HG02943 (cell line): ENCODE data around the gene TIAM2.
"Not testable (repeated sequence)": the region's sequence is repeated elsewhere in the genome, so short reads cannot be mapped to it uniquely, and the experiment has no call there.

Source experiments
- ATAC-seq: cut with Tn5 transposase; IDR thresholded peaks from one replicate; pipeline ENCODE4 v1.9.1; 2021; ENCODE audit warnings: mild to moderate bottlenecking, low read depth, moderate library complexity; ENCODE audit not compliant: unreplicated experiment

Gene TIAM2

GRCh38 chr6:155154158-155154830 is 159.2 kb downstream of the TIAM2 start:
- no peak for ATAC-seq

GRCh38 chr6:155155787-155156447 is 160.8 kb downstream of the TIAM2 start:
- ATAC-seq: no peak

DNA sequence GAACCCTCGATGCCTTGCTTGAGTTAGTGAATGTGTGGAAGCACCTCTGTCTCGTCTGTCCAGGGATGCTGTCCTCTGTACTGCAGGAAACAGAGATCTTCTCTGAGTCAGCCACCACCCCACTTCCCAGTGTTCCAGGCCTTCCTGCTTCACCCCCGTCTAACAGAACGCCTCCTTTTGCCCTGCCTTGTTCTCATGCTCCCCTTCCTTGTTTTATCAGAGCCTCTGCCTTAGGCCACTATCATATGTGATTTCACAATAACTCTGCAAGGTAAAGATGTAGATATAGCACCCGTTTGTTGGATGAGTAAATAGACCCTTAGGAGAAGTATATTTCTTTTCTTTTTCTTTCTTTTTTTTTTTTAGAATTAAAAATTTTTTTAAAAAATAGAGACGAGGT is 162.0 kb downstream of the TIAM2 start:
- ATAC-seq: no peak

- no peak for ATAC-seq
Observed at GRCh38 chr6:155158030-155158843, 163.1 kb downstream of the TIAM2 start.

GRCh38 chr6:155162682-155163081 is 167.6 kb downstream of the TIAM2 start:
- ATAC-seq: no peak

DNA sequence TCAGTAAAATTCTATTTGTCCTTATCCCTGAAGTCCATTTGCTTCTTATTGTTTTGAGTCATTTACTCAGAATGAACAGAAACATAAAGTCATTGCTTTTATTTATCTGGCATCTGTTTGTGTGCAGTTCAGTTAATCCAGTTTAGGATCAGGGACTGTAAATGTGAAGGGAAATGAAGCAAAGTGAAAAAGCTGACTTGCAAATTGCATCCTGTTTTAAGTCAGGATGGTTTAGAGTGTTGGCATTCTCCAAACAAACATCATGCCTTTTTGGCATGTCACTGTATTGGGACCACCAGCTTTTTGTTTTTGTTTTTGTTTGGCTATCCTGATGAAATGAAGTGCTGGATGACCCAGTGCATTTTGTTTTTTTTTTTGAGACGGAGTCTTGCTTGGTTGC is 168.5 kb downstream of the TIAM2 start:
- ATAC-seq: no peak

- ATAC-seq: no peak
Observed at GRCh38 chr6:155165029-155165710, 170.1 kb downstream of the TIAM2 start.

DNA sequence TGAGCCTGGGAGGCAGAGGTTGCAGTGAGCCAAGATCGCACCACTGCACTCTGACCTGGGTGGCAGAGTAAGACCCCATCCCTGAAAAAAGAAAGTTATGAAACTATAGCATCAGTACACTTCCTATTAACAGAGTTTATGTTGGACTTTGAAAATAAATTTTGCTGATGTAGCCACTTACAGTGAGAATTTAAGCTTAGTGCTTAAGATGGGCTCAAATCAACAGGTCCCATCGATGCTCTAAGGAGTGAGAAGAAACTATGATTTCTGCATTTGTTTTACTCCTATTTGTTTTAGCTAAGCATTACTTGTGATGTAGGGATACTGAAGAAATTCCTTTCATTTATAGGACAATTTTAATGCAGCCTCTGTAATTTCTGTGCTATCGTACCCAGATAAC is 175.4 kb downstream of the TIAM2 start:
- ATAC-seq: no peak

GRCh38 chr6:155171109-155171746 is 176.1 kb downstream of the TIAM2 start:
- ATAC-seq: peak; percentile 54

DNA sequence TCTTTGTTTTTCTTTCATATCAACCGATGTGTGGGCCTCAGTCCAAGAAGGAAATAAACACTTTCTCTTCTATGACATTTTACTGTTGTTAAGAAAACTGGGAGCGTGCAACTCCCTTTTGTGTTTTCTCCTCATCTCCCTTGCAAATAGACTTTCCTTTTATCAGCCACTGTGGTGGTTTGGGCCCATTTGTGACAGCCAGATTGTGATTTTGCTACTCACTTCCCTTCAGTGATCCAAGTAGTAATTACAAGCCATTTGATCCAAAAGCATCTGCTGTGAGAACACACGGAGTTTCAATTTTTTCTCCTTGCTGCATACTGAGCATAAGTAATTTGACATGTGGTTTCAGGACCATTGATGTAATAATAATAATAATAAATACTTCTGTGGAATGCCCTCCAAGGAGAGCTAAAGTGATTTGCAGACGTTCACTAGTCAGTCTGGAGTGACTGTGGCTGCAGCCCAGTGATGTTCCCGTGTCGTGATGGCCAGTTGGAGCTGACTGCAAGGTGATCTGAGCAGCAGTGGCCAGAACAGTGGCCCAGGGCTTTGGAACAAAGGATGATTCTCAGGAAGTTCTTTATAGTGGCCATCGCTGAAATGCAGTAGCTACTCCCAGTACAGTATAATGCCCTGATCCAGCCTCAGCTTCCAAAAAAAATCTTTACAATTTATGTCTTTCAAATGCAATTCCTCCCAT is 176.8 kb downstream of the TIAM2 start:
- ATAC-seq: no peak

- ATAC-seq: no peak
Observed at GRCh38 chr6:155173488-155173887, 178.4 kb downstream of the TIAM2 start.

GRCh38 chr6:155174576-155175211 is 179.6 kb downstream of the TIAM2 start:
- ATAC-seq: peak; percentile 61

- ATAC-seq: no peak
Observed at GRCh38 chr6:155177363-155177961, 182.3 kb downstream of the TIAM2 start.

GRCh38 chr6:155181498-155181897 is 186.4 kb downstream of the TIAM2 start:
- peak; percentile 64 for ATAC-seq

DNA sequence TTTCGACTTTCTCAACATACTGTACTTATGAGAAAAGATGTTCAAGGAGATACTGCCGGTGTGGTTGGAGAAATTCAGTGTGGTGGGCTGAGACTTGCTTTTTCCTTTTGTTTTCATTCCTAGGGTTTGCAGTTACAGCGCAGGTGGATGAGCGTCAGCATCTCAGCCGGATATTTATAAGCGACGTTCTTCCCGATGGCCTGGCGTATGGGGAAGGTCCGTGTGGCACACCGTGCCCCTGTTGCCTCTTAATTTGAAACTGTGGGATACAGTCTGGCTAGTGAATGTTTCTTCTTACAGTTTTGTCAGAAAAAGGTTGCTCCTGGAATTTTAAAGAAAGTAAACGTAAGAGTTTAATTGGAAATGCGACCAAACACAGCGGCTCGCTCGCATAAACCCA is 187.0 kb downstream of the TIAM2 start:
- no peak for ATAC-seq

- no peak for ATAC-seq
Observed at GRCh38 chr6:155183095-155183494, 188.0 kb downstream of the TIAM2 start.

- ATAC-seq: not testable (repeated sequence)
Observed at GRCh38 chr6:155185041-155185440, 189.9 kb downstream of the TIAM2 start.

- no peak for ATAC-seq
Observed at GRCh38 chr6:155185544-155185943, 190.4 kb downstream of the TIAM2 start.
